GM20431 (cell line): ENCODE results near the gene ASB14.

Experiments used
- in situ Hi-C: fragments of 300-500 bp; cut with MseI, MboI; formaldehyde crosslinking; loops from one replicate; pipeline ENCODE4 v1.15.0; 2020; ENCODE audit warnings: low sequenced_read_pairs; ENCODE audit not compliant: unreplicated experiment

The ASB14 gene

DNA sequence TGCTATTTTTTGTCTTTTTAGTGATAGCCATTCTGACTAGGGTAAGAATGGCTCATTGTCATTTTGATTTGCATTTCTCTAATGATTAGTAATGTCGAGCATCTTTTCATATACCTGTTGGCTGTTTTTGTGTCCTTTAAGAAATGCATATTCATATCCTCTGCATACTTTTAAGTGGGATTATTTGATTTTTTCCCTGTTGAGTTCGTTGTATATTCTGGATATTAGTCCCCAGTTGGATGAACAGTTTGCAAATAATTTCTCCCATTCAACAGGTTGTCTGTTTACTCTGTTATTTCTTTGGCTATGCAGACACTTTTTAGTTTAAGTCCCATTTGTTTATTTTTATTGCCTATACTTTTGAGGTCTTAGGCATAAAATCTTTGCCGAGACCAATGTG, 30.6 kb downstream of the ASB14 start:
- in situ Hi-C loops: no loop called here

DNA sequence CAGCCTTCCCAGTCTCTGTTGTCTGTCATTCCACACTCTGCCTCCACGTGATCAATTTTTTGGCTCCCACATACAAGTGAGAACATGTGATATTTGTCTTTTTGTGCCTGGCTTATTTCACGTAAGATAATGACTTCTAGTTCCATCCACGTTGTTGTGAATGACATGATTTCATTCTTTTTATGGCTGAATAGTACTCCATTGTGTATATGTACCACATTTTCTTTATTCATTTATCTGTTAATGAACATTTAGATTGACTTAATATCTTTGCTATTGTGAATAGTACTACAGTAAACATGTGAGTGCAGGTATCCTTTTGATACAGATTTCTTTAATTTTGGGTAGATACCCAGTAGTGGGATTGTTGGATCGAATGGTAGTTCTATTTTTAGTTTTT, 31.4 kb downstream of the ASB14 start:
- in situ Hi-C loops: no loop called here

DNA sequence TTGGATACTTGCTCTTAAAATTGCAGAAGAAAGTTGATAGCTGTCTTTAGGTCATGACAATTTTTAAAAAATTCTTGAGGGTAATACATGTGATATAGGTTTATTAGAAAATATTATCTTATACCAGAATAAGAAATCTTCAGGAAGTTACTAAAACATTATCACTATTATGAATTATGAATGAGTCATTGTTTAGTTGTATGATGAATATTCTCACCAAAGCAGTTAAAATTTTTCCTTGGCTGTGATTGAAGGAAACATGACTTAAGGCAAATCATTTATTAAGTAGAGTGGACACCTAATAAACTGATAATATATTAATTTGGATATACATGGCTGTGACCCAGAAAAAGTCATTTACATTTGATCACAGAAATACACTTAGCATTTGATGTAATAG, 34.8 kb downstream of the ASB14 start:
- in situ Hi-C loops: no loop called here

DNA sequence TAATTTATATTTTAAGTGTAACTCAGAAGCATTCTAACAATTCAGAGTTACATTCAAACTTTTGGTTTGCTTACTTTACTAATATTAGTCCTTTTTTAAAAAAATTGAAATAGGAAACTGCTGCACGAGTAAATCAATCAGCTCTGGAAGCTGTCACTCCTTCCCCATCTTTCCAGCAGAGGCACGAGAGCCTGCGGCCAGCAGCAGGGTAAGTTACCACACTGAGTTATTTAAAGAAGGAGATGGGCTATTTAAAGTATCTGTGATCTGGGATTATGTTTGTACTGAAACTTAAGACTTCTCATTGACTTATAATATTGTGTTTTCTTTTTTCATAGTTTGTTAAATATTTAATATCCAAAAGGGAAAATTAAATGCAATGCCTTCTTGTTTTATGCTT, 35.6 kb downstream of the ASB14 start:
- in situ Hi-C loops: no loop called here

DNA sequence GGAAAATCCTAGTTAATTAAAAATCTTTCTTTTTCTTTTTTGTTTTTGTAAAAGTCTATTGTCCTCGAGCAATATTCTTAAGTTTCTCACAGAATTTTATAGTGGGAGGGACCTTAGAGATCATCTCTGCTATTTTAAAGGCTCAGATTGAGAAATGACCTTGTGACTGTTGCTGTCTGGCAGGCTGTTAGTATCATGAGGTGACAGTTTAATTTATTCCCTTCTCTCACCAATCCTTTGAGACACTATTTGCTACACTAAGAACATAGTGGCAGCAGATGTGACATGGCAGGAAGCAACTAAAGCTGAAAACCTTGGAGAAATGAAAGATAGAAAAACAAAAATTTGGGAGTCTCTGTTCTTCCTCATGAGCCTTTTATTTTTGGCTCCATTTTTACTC, 40.1 kb downstream of the ASB14 start:
- in situ Hi-C loops: no loop called here

DNA sequence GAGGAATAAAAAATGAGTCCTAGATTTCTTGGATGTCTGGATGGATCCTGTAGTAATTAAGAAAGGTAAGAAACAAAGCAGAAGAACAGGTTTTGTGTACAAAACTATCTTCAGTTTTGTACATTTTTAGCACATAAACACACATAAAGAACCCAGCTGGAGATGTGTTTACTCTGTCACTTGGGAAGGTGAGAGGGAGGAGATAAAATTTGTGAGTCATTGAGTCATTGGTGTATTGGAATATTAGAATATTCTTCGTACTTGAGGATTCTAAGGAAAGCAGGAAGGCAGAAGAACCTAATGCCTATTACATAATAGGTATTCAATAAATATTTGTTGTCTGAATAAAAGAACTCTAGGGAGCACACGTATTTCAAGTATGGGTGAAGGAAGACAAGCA, 47.5 kb downstream of the ASB14 start:
- in situ Hi-C loops: no loop called here

DNA sequence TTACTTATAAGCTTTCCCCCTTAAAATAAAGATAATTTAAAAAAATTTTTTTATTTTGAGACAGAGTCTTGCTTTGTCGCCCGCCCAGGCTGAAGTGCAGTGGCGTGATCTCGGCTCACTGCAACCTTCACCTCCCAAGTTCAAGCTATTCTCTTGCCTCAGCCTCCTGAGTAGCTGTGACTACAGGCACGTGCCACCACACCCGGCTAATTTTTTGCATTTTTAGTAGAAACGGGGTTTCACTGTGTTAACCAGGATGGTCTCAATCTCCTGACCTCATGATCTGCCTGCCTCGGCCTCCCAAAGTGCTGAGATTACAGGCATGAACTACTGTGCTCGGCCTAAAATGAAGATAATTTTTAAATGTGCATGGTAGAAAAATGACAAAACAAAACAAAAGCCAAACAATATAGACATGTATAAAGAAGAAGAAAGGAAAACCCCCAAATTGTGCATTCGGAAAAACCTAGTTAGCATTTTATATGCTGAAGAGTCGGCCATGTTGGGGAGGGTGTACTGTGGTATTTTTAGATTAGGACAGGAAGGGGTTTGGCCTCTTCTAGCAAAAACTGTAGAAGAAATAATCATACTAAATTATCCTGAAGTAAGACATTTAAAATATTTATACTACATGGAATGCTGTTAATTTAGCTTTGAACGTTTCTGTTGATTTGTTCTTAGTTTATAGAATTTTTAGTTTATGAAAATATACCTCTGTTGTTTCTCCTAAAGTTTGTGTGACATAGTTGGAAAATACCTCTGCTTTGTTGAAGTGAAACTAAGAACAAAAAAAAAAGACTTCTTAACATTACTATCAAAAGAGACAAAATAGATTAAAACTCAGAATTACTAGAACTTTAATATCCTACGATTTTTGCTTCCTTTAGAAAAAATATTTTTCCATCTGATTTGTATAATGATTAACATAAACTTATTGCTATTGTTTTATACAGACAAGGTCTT, 57.6 kb downstream of the ASB14 start:
- in situ Hi-C loops: no loop called here

DNA sequence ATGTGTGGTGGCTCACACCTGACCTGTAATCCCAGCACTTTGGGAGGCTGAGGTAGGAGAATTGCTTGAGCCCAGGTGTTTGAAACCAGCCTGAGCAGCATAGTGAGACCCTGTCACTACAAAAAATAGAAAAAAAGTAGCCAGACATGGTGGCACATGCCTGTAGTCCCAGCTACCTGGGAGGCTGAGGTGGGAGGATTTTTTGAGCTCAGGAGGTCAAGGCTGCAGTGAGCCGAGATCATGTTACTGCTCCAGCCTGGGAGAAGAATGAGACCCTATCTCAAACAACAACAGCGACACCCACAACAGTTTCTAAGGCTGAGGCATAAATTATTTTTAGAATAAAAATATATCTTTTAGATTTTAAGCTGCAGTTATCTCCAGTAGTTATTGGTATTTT, 58.7 kb downstream of the ASB14 start:
- in situ Hi-C loops: no loop called here

DNA sequence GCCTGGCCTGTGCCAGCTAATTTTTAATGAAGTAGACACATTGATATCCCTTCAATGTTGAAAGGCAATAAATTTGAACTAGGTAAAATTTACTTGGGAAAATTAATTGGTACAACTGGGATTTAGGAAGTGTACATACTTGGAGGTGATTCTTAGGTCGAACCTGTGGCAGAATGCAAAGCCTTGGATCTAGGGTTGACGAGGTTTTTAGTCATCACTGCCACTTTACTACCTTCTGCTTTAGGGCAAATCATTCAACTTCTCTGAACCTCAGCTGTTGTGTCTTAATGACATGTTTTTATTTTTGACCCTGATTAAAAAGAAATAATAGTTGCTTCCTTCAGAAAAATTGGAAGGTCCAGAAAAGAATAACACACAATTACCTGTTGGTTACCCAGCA, 62.5 kb downstream of the ASB14 start:
- in situ Hi-C loops: no loop called here

DNA sequence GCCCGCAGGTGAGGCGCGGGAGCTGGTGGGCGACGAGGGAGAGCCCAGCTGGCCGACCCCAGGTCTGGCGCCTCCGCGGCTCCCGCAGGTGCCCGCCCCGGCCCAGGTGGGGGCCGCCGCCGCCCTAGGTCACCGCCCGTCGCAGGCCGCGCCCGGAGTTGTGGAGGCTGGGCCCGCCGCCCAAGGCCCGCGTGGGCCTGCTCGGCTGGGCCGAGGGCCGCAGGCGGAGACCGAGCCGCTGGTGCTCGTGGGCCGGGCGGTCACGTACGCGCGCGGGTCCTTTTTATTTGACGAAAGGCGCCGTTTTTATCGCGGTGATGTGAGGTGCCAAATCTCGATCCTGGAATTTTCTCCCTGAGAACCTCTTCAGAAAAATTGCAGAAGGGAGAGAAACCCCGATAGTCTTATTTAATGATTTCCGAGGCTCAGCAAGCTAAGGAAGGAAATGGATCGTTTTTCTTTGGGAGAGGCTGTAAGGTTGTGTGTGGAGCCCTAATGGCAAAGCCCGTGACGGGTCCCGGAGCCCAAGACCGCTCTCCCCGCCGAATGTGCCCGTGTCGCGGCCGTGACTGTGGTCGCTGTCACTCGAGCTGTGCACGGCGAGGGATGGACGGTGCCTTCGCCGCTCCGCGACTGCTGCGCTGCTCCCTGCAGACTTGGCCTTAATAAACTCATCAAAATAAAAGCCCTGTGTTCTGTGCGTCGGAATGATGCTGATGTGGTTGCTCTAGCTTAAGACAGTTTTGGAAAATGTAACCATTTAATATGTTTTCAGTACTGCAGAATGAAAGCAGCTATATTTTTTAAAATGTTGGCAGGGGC, 64.3 kb downstream of the ASB14 start:
- in situ Hi-C loops: no loop called here

DNA sequence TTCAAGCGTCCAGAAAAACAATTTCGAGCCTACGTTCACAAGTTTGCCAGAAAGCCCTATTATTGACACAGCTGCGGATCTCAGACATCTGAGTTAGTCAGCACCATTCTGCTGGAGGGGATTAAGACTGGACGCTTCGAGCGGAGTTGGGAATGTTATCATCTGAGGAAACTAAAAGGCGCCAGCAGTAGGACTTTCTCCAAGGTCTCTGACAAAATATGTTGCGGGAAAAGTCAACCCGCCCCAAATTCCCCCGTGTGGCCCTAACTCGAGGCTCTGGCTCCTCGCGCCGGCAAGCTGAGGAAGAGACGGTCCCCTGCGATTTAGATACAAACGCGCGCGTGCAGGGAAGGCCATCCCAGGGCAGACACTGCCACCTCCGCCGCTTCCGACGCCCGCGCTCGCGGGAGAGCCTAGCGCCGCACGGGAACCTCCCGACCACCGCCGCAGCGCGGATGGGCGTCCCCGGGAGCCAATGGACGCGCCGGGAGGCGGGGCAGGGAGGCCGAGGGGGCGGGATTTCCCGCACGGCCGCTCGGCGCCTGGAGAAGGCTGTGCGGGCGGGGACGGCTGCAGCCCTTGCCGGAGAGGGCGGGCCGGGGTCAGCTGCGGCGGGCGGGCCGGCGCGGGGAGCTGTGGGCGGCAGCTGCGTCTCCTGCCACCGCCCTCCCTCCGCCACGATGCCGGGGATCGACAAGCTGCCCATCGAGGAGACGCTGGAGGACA, 65.1 kb downstream of the ASB14 start, which contains the start of gene APPL1:
Gene APPL1, plus strand, starts transcription at position 526 of the 726 bp plus-strand sequence. Its CDS starts 155 bp downstream, at position 681.
- in situ Hi-C loops: no loop called here

DNA sequence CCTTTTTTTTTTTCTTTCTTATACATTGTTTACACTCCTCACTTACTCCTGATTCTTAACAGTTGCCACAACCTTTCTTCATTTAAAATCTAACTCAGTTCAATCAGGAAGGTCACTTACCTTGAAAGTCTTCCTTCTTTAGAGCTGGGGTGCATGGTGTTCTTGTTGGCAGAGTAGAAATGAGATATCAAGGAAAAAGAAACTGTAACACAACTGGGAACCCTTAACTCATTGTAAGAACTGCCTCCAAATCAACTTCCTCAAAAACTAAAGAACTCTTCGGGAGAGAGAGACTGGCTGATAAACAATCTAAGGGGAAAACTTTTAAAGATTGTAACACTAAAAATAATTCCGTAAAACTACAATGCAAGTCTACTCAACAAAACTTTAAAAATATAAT, 66.3 kb downstream of the ASB14 start:
- in situ Hi-C loops: no loop called here

DNA sequence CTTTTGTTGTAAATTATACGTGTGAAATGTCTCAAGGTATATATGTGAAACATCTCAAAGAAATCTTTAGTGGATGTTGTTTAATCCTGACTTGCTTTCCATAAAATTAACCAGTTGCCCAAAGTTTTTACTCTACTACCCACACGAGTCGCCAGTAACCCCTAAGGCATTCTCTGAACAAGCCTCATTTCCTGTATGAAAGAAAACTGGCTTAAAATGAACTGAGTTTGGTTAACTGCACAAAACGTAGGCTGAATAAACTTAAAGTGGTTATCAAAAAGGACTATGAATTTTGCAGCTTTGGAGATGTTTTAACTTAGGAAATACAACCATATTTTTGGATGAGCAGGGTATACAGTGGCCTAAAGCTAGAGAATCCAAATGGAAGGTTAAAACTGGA, 67.6 kb downstream of the ASB14 start:
- in situ Hi-C loops: no loop called here

DNA sequence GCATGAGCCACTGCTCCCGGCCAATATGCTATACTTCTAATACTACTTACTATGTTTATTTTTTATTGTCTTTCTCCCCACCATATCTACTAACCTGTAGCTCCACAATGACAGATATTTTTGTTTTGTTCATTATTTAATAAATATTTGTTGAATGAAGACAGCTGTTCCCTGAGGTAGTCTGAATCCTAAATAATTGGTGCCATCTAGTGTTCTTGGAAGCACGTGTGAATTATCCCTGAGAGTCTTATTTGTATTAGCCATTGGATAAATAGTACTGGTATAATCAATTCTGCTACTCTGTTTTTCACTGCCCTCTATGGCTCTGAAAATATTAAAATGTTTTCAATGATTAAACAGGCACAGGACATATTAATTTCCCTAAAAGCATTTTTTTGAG, 70.6 kb downstream of the ASB14 start:
- in situ Hi-C loops: no loop called here
